HCT116 (cell line): Measurements from ENCODE around the gene F2R.

Experiments
- EZH2phosphoT487 ChIP-seq: fragments of 200-600 bp; IDR thresholded peaks from 2 replicates; pipeline ENCODE4 v1.6.1; 2018; ENCODE audit warnings: antibody characterized with exemption, borderline replicate concordance
- JUND ChIP-seq: IDR thresholded peaks from 2 replicates; pipeline ENCODE4 v1.6.1; 2012
- POLR2A ChIP-seq: IDR thresholded peaks from 2 replicates; pipeline ENCODE4 v1.7.0; 2011; ENCODE audit warnings: borderline replicate concordance; ENCODE audit not compliant: insufficient read depth, insufficient read length; ENCODE audit errors: extremely low read depth
- SIN3A ChIP-seq: IDR thresholded peaks from 2 replicates; pipeline ENCODE4 v1.6.1; 2012; ENCODE audit warnings: low read depth
- SP1 ChIP-seq: IDR thresholded peaks from 2 replicates; pipeline ENCODE4 v1.6.1; 2012; ENCODE audit warnings: low read depth
- TCF7L2 ChIP-seq: IDR thresholded peaks from 2 replicates; pipeline ENCODE4 v1.7.0; 2011; ENCODE audit warnings: borderline replicate concordance, inconsistent platforms; ENCODE audit not compliant: insufficient read depth, insufficient read length; ENCODE audit errors: extremely low read depth
- TF ChIP-seq, protein P1 (sequence below), 3 experiments: fragments of 200-600 bp in 1 of 3; sonication (generic) in 1 of 3; IDR thresholded peaks in 2 of 3; conservative IDR thresholded peaks in 1 of 3; 2 replicates each; pipeline ENCODE4 v1.5.1; 2012 to 2017; ENCODE audit warnings: low read depth in 2 of 3, low read length in 2 of 3, antibody characterized with exemption in 1 of 3, borderline replicate concordance in 1 of 3, control low read depth in 1 of 3, mild to moderate bottlenecking in 1 of 3, mixed read lengths in 1 of 3, mixed run types in 1 of 3, moderate library complexity in 1 of 3; ENCODE audit not compliant: insufficient read depth in 1 of 3

DNA sequence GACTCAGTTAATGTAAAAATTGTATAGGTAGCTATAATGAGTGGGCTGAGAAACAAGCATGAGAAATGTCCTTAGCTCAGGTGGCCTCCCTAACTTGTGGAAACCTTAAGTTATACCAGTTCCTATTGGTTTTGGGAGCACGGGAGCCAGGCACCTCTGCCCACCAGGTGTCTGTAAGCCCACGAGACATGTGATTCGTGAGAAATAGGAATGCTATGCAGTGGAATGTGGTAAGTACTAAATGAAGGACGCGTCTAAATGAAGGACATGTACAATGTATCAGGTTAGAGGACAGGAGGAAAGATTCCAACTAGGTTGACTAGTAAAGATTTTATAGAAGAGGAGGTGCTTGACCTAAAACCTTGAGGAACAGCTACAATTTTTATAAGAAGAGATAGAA, 46.7 kb upstream of the F2R start:
- TF ChIP-seq POLR2A (no peak), EZH2phosphoT487 (no peak), SIN3A (no peak), SP1 (no peak), TCF7L2 (no peak), JUND (no peak)
- TF ChIP-seq, protein P1, sequence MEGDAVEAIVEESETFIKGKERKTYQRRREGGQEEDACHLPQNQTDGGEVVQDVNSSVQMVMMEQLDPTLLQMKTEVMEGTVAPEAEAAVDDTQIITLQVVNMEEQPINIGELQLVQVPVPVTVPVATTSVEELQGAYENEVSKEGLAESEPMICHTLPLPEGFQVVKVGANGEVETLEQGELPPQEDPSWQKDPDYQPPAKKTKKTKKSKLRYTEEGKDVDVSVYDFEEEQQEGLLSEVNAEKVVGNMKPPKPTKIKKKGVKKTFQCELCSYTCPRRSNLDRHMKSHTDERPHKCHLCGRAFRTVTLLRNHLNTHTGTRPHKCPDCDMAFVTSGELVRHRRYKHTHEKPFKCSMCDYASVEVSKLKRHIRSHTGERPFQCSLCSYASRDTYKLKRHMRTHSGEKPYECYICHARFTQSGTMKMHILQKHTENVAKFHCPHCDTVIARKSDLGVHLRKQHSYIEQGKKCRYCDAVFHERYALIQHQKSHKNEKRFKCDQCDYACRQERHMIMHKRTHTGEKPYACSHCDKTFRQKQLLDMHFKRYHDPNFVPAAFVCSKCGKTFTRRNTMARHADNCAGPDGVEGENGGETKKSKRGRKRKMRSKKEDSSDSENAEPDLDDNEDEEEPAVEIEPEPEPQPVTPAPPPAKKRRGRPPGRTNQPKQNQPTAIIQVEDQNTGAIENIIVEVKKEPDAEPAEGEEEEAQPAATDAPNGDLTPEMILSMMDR (IDR thresholded peaks at IDR 0.05 in 2 of 3, conservative IDR thresholded peaks at IDR 0.05 in 1 of 3; ENCODE audit: borderline replicate concordance in 1 of 3, insufficient read depth in 1 of 3, low read depth in 2 of 3, low read length in 2 of 3), result no peak
